GM12878 (cell line): Measurements from ENCODE around the gene ARHGAP45. TPM values are rescaled to one million over a fixed set of nuclear protein-coding genes. Genes with fewer than 3 reads are reported as not detected.

Experiments used
- CUX1 ChIP-seq: IDR thresholded peaks from 2 replicates; pipeline ENCODE4 v1.6.1; 2012; ENCODE audit warnings: improper control_type of control experiment, low read depth, low read length; ENCODE audit not compliant: insufficient replicate concordance
- EGR1 ChIP-seq, 2 experiments: IDR thresholded peaks; 1 replicate in 1 of 2; 2 replicates in 1 of 2; pipeline ENCODE4 v1.6.1; 2011 to 2012; ENCODE audit warnings: low read depth in 2 of 2, low read length in 2 of 2, borderline replicate concordance in 1 of 2, mild to moderate bottlenecking in 1 of 2, moderate library complexity in 1 of 2
- GATAD2B ChIP-seq: fragments of 450-650 bp; conservative IDR thresholded peaks from 2 replicates; pipeline ENCODE4 v1.6.1; 2017; ENCODE audit warnings: low read depth, mild to moderate bottlenecking, moderate library complexity
- IKZF1 ChIP-seq: fragments of 450-650 bp; conservative IDR thresholded peaks from 2 replicates; pipeline ENCODE4 v1.6.1; 2017; ENCODE audit warnings: antibody characterized with exemption, mild to moderate bottlenecking
- KAT2A ChIP-seq: conservative IDR thresholded peaks from 2 replicates; pipeline ENCODE4 v1.6.1; 2011; ENCODE audit warnings: low read depth, low read length; ENCODE audit not compliant: control insufficient read depth
- LARP7 ChIP-seq: fragments of 450-650 bp; IDR thresholded peaks from 2 replicates; pipeline ENCODE4 v1.6.1; 2017; ENCODE audit warnings: mild to moderate bottlenecking
- MAX ChIP-seq: IDR thresholded peaks from 2 replicates; pipeline ENCODE4 v1.6.1; 2012; ENCODE audit warnings: low read depth, low read length, improper control_type of control experiment
- MTA3 ChIP-seq: IDR thresholded peaks from 2 replicates; pipeline ENCODE4 v1.6.1; 2012; ENCODE audit warnings: low read length, inconsistent platforms, borderline replicate concordance
- NR2F1 ChIP-seq: fragments of 450-650 bp; conservative IDR thresholded peaks from 2 replicates; pipeline ENCODE4 v1.6.1; 2017; ENCODE audit warnings: mild to moderate bottlenecking
- RAD21 ChIP-seq: IDR thresholded peaks from 2 replicates; pipeline ENCODE4 v1.6.1; 2011; ENCODE audit warnings: mild to moderate bottlenecking, low read depth, low read length, moderate library complexity; ENCODE audit not compliant: insufficient read depth
- SKIL ChIP-seq: fragments of 450-650 bp; IDR thresholded peaks from 2 replicates; pipeline ENCODE4 v1.6.1; 2017; ENCODE audit warnings: mild to moderate bottlenecking, low read depth, inconsistent platforms; ENCODE audit not compliant: poor library complexity, severe bottlenecking
- SMARCA5 ChIP-seq: fragments of 450-650 bp; IDR thresholded peaks from 2 replicates; pipeline ENCODE4 v1.6.1; 2017; ENCODE audit warnings: mild to moderate bottlenecking
- SMC3 ChIP-seq: IDR thresholded peaks from 2 replicates; pipeline ENCODE4 v1.6.1; 2011; ENCODE audit warnings: low read length, improper control_type of control experiment, borderline replicate concordance
- SP1 ChIP-seq: IDR thresholded peaks from one replicate; pipeline ENCODE4 v1.6.1; 2011; ENCODE audit warnings: low read depth, low read length
- ZNF592 ChIP-seq: fragments of 450-650 bp; IDR thresholded peaks from 2 replicates; pipeline ENCODE4 v1.6.1; 2017; ENCODE audit warnings: mild to moderate bottlenecking, moderate library complexity
- polyA plus RNA-seq, 11 experiments: library from polyadenylated mRNA; depleted of rRNA in 4 of 11; unstranded in 6 of 11; stranded (reverse) in 5 of 11; fragments of >200 nt; fragmentation: Nextera tagmentation in 4 of 11; fragmentation: Illumina TruSeq in 1 of 11; extraction: Ambion mirVana in 4 of 11; extraction: Trizol in 1 of 11; gene quantifications; 1 replicate in 1 of 11; 2 replicates in 10 of 11; pipeline versions ENCODE4 v1.2.1 to v1.2.3, GENCODE V29; 2011 to 2016; ENCODE audit warnings: inconsistent platforms in 2 of 11, missing spikeins in 2 of 11, low read depth in 1 of 11
- total RNA-seq, 4 experiments: library from RNA; depleted of rRNA in 3 of 4; stranded (reverse); fragments of >200 nt in 3 of 4; fragmentation: Illumina TruSeq in 1 of 4; extraction: Trizol in 1 of 4; gene quantifications; 2 replicates each; pipeline versions ENCODE4 v1.2.1 to v1.2.3, GENCODE V29; 2013 to 2021

Gene ARHGAP45
- total and polyA plus RNA-seq, 10 of the 15 experiments (the other 5 are each of a cell fraction or from before 2014, with no cell fraction given): 1.4 to 151 (median 59.9) TPM

- TF ChIP-seq SKIL (no peak), SMARCA5 (0 out of 2 replicates have a peak, but pooled peaks have one; percentile 23), SMC3 (peak; percentile 84), CUX1 (no peak), ZNF592 (0 out of 2 replicates have a peak, but pooled peaks have one; percentile 52), SP1 (peak; percentile 72), LARP7 (peak; percentile 43; the same call in 1 of the 2 replicates), IKZF1 (no peak), GATAD2B (peak; percentile 38; the same call in 1 of the 2 replicates), KAT2A (no peak), MTA3 (no peak), NR2F1 (peak; percentile 24; the same call in 1 of the 2 replicates), EGR1 (IDR thresholded peaks at IDR 0.05; ENCODE audit: borderline replicate concordance in 1 of 2, low read depth in 2 of 2, low read length in 2 of 2) (peak in 1 of 2 experiments; percentile 73; a peak in 2 of 3 replicates), RAD21 (peak; percentile 69), MAX (peak; percentile 21; the same call in 1 of the 2 replicates)
- TF ChIP-seq, all 136 proteins: peak for 20
Measured at GRCh38 chr19:1113030-1113985, 46.3 kb downstream of the ARHGAP45 start (continued).
